ENCODE measurements around the gene ZDHHC20.

DNA sequence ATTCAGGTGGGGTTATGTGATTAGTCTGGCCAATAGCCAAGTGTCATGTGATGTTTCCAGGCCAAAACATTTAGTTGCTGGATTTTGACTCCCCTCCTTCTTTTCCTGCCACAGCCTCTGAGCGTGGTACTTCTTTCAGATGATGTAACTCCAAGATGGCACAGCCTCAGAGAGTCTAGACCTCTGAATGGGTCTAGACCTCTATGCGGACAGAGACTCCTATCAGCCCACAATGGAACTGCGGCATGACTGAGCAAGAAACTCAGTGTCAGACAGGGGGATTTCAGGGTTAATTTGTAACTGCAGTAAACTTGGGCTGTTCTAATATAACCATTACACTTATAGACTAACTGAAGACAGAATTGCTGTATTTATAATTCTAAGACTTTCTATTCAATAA, 42.6 kb upstream of the ZDHHC20 start:
- TF ChIP-seq, protein P1, sequence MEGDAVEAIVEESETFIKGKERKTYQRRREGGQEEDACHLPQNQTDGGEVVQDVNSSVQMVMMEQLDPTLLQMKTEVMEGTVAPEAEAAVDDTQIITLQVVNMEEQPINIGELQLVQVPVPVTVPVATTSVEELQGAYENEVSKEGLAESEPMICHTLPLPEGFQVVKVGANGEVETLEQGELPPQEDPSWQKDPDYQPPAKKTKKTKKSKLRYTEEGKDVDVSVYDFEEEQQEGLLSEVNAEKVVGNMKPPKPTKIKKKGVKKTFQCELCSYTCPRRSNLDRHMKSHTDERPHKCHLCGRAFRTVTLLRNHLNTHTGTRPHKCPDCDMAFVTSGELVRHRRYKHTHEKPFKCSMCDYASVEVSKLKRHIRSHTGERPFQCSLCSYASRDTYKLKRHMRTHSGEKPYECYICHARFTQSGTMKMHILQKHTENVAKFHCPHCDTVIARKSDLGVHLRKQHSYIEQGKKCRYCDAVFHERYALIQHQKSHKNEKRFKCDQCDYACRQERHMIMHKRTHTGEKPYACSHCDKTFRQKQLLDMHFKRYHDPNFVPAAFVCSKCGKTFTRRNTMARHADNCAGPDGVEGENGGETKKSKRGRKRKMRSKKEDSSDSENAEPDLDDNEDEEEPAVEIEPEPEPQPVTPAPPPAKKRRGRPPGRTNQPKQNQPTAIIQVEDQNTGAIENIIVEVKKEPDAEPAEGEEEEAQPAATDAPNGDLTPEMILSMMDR (IDR thresholded peaks at IDR 0.05; ENCODE audit: low read depth, low read length), result no peak
- no peak for TF ChIP-seq EZH2phosphoT487 (IDR thresholded peaks at IDR 0.05; ENCODE audit: low read depth)

Data from OCI-LY3 (cell line).